GM18505 (cell line): Measurements from ENCODE around the gene MOB4.
A peak's percentile ranks its signal among the peaks of the same experiment; 100 is the strongest.

Experiments
- ATAC-seq: cut with Tn5 transposase; IDR thresholded peaks from one replicate; pipeline ENCODE4 v1.9.1; 2021; ENCODE audit not compliant: unreplicated experiment
- POLR2A ChIP-seq: IDR thresholded peaks from 4 replicates; pipeline ENCODE4 v1.6.1; 2011; ENCODE audit warnings: borderline replicate concordance; ENCODE audit not compliant: insufficient read depth, insufficient read length; ENCODE audit errors: extremely low read depth

The MOB4 gene

DNA sequence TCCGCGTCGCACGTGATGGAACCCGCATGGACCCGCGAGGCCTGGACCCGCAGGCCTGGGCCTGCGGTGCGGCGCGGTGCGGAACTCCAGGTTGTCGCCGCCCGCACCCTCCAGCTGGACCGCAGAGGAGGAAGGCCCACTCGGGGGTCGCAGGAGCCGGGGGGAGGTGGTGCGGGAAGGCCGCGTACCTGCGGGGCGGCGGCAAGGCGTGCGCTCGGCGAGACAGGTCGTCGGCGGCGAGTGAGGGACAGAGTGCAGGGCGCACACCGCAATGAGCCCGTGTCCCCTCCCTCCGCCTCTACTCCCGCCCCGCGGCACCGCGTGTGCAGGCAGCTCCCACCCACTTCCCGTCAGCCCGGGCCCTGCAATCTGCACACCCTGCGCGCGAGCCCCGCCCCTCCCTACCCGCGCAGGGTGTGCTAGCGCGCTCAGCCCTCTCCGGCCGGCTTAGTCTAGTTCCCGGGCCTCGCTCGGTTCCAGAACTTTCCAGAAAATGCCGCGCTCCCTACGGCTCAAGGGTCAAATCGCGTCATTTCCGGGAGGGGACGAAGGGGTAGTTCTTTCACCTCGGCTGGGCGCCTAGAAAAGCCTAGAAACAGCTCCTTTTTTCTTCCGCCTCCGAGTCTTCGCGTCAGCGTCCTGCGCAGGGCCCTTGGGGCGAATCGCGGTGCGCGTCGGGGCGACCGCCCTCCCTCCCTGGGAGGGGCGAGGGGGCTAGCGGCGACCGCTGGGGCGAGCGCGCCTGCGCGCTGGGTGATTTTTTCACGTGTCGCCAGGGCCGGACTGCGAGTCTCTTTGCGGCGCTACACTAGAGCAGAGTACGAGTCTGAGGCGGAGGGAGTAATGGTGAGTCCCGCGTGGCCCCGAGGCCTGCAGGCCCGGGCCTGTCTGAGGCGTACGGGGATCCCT lies 16.0 kb upstream of the MOB4 start, which contains the start of the genes HSPD1 and HSPE1:
Gene HSPD1, minus strand, starts transcription at position 247 of the 909 bp plus-strand sequence. CDS start 992 bp downstream, outside the sequence.
Gene HSPE1, plus strand, starts transcription at position 786 of the 909 bp plus-strand sequence. Its CDS starts 58 bp downstream, at position 844.
- ATAC-seq = peak; percentile 82
- TF ChIP-seq POLR2A = peak; percentile 95

DNA sequence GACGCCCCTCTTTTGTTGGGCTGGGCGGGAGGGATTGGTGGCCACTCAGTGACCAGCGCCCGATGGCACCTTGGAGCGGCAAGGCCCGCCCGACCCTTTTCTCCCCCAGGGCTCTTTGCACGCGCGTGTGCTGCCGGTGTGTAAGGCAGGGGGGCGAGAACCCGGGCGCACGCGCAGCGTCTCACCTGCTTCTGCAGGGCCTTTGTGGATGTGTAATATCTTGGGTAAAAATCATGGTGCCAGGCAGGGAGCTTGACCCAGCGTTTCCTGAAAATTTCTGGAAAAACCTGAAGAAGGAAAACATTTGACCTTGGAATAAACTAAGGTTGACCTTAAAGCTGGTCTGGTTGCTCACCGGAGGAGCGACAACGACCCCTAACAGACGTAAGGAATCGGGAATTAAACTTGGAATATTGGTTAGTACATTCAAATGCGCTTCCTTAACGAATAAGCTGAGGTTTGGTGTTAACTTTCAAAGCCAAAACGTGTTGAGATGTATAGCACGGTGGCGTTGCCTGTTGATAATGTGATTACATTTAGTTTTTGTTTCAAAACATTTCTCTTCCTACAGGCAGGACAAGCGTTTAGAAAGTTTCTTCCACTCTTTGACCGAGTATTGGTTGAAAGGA lies 15.2 kb upstream of the MOB4 start:
- TF ChIP-seq POLR2A = no peak
- peak; percentile 5 for ATAC-seq

DNA sequence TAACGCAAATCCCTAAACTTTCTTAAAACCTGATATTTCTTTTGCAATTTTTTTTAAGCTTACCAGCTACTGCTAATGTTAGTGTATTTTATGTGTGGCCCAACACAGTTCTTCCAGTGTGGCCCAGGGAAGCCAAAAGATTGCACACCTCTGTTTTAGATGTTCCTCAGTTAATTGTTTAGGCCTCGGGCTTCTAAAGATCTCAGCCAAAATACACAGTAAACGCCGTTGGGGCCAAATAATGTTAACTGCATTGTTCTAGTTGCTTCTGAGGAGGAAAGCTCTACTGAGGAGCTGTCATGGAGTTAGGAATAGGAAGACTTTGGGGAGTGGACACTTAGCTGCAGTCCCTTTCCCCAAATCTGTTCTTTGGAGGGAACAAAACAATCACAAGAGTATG lies 13.7 kb upstream of the MOB4 start:
- no peak for ATAC-seq
- TF ChIP-seq POLR2A = no peak

DNA sequence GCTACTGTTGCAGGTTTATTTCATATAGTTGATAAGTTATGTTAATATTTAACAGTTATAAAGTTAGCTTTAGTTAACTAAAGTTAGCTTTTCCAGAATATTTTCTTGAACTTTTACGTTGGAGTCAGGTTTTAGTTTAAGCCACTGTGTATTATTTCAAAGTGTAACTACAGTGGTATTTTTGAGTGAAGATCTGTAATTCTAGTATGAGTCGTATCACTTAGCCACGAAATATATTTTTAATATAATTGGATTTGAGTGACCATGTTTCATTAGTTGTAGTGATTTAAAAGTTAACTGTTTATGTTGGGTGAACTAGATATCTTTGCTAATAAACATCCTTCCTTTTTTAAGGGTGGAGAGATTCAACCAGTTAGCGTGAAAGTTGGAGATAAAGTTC lies 13.2 kb upstream of the MOB4 start:
- TF ChIP-seq POLR2A = no peak
- ATAC-seq = no peak

DNA sequence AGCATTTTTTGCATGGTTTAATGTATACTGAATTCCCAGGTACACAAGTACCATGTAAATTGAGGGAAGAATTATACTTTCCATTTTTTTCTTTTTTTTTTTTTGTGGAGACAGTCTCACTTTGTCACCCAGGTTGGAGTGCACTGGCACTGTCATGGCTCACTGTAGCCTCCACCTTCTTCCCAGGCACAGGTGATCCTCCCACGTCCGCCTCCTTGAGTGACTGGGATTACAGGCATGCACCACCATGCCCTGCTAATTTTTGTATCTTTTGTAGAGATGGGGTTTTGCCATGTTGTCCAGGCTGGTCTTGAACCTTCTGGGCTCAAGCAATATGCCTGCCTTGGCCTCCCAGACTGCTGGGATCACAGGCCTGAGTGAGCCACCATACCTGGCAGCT lies 11.9 kb upstream of the MOB4 start:
- ATAC-seq = no peak
- no peak for TF ChIP-seq POLR2A

DNA sequence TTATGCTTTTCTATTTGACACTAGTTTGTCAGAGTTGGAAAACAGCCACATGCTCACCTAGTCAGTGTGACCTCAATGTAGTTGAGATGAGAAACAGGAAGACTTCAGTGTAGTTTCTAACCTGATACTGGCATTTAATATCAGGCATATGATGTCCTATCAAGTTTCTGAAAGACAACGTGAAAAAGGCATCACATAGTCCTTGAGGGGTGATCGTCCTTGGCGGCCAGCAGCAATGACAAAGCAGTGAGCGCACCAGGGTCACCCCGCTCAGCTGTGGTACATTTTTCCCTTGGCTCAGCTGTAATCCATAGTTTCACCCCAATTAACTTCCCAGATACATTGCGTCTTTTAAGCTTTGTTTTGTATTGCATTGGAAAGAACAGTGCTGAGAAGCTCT lies 11.4 kb upstream of the MOB4 start:
- no peak for TF ChIP-seq POLR2A
- ATAC-seq = no peak

DNA sequence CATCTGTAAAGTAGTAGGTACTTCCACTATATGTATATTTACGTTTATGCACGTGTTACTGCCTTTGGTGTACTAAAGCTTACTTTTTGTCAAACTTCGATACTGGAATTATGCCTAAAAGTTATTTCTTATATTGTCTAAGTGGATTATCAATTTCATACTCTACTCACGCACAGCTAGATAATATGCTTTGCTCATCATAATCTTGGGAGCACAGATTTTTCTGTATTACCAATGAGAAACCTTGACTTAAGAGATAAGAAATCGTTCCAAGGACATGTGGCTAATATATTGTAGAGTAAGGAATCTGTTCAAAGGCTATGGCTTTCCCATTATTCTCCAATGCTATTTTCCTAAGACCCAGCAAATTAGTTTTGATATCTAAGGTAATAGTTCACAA lies 9.2 kb upstream of the MOB4 start:
- no peak for TF ChIP-seq POLR2A
- no peak for ATAC-seq

DNA sequence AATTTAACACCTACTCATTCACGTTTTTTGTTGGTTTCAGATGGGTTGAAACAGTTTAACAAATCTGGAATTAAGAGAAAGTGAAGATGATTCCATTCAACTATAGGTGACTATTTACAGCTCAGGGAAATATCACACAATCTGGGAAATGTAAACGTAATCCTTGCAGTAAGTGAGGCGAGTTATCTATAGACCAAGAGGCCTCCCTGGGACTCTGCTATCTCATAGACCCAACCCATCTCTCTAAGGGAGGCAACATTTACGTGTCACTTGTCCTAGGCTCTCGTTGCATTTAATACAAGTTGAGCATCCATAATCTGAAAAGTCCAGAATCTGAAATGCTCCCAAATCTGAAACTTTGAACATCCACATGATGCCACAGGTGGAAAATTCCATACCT lies 2.0 kb upstream of the MOB4 start:
- no peak for TF ChIP-seq POLR2A
- ATAC-seq = no peak

DNA sequence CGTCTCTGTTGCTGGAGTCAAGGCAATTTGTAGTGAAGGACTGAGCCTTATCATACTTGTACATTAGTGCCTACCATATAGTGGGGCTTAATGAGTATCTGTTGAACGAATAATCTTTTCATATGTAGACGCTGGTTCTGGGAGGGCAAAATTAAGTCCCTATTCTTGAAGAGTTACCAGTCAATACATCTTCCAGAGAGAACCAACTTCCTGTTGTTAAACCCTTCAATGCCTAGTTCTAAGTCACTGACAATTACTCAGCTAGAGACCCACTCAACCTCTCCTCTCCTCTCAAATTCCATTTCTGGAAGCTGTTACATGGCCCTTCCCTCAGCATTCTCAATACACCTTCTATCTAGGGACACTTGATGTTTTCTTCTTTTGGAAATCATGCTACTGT lies 1.1 kb upstream of the MOB4 start:
- no peak for TF ChIP-seq POLR2A
- no peak for ATAC-seq

DNA sequence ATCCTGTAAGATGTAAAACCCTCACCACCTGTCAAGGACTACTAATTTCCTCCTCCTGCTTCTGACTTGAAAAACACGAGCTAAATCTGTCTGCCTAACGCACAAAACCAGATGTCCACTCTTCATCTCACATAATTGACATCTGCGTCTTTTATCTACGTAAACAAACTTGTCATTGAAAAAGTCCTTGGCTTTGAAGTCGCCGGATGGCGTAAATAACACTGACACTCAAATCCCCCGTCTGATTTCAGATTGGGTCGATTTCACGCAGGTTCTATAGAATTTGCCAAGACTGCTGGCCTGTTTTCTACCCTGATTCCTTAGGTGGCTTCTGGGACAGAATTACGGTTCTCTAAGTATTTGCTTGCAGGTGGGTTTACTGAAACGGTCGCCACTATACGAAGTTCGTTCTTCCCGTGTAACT lies 539 bp upstream of the MOB4 start:
- peak; percentile 1 for ATAC-seq
- TF ChIP-seq POLR2A = no peak

DNA sequence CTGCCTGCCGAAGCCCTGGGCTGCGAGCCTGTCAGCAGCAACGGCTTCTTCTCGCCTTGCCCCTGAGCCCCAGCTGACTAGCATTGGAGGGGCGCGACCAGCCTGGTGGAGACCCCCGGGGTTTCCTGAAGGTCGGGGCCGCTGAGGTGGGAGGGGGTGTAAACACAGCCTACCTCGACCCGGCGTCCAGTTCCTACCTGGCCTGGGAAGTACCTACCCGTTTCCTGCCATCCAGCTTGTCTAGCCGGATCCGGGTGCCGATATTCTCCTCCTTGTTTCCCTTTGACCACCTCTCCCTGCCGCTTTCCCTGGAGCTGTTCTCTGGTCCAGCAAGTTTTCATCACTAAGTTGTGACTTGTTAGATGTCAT lies 511 bp downstream of the MOB4 start:
- TF ChIP-seq POLR2A = no peak
- ATAC-seq = peak; percentile 5

DNA sequence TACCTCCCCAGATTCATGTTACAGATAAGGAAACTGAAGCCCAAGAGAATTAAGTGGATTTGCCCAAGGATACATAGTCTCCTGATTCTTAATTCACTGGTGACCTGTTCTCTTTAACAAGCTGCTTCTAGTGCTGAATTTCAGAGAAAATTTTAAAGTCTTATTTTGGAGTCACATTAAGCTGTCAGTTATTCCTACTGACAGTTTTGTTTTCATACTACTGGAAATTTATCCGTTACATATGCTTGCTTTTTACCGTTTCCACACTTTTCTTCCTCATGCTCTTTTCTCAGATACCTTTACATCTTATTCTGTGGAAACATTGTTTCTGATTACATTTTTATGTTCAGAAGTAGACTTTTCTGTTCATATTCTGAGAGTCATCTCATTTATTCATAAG lies 1.3 kb downstream of the MOB4 start:
- no peak for TF ChIP-seq POLR2A
- no peak for ATAC-seq

DNA sequence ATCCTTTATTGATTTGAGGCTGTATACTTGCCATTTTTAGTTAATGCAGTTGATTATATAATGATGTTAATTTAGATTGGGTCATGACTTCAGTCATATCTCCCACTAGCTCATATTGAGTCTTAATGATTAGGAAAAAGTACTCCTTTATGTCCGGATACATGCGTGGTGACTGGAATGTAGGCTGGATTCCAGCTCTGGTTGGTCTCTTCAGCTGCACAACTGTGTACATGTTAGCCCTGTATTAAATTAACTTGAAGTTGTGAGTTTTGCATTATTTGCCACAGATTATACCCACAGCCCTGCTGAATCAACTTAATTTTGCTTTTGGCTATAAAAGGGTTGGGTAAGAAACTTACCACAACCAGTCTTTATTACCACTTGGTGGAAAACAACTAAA lies 22.5 kb downstream of the MOB4 start:
- no peak for ATAC-seq
- TF ChIP-seq POLR2A = no peak

DNA sequence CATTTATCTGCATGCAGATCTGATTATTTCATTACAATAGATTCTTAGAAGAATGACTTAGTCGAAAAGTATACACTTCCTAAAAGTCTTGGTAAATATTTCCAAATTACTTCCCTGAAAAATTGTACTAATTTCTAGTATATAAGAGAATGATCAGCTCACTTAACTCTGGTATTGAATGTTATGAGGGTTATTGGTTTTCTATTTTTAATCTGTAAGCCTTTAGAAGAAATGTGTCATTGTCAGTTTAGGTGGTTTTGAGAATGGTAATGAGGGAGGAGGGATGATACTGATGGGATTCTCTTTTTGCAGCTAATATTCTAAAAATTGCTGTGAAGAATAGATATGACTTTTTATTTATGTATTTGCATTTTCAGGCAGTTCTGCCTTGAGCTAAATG lies 23.9 kb downstream of the MOB4 start:
- no peak for TF ChIP-seq POLR2A

DNA sequence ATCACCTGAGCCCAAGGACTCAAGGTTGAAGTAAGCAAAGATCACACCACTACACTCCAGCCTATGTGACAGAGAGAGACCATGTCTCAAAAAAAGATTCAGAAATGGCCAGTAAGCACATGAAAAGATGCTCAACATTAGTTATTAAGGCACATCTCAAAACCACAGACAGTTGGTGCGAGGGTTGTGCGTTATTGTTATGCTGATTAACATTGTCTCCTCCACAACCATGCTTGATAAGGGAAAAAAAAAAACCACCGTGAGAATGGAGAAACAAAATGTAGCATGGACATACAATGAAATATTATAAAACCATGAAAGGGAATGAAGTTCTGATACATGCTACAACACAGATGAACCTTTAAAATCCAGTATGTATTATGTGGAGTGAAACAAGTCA lies 27.3 kb downstream of the MOB4 start:
- no peak for ATAC-seq
- TF ChIP-seq POLR2A = no peak

More for the DNA sequence above, 23.9 kb downstream of the MOB4 start:
- no peak for ATAC-seq
